ENCODE measurements around the gene MAN2A2. TPM values are rescaled to one million over a fixed set of nuclear protein-coding genes. Genes with fewer than 3 reads are reported as not detected.

Gene MAN2A2
- total and polyA plus RNA-seq, 3 experiments from 2014 or later = 10.8 to 92.7 (median 90.7) TPM

DNA sequence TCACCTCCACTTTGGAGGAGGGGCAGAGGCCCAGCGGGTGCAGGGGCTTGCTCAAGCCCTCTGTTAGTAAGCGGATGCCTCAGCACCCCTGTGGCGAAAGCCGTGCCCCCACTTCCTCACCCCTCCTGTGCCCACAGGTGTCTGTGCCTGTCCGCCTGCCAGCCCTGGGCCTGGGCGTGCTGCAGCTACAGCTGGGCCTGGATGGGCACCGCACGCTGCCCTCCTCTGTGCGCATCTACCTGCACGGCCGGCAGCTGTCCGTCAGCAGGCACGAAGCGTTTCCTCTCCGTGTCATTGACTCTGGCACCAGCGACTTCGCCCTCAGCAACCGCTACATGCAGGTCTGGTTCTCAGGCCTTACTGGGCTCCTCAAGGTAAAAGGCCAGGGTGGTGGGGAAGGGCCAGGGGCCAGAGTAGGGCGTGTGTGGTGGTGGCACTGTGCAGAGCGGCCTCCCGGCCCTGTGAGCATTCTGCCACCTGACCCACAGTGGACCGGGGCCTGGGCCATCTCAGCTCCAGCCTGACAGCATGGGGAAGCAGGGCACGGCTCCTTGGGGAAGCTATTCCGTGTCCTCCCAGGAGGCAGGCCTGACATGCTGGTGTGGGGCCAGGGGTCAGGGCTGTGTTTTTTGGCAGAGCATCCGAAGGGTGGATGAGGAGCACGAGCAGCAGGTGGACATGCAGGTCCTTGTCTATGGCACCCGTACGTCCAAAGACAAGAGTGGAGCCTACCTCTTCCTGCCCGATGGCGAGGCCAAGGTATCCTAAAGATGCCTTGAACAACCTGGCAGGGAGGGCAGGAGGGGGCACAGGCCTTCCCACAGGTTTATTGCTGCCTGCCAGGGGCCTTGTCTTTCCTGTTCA lies 9.0 kb downstream of the MAN2A2 start:
- peaks cover 0 to 1% of the 10 kb centered on the region in 2 donors for H3K27me3 Mint-ChIP-seq
- H3K4me1 ChIP-seq (ENCODE audit: insufficient read depth, low read length) = no peaks in the 10 kb centered on the region
- no peak overlapping the region for H3K4me3 Mint-ChIP-seq
- ChIA-PET CTCF (interaction anchor here (1.1 to 1.4 kb wide), 2 partner anchors 10 to 26 kb away, joined by 4 to 5 read pairs; no protein-coding TSS in a partner anchor), POLR2A (no interaction called here)
- no peaks in the 10 kb centered on the region for H3K9me3 ChIP-seq (ENCODE audit: low read length)
- no peak for DNase-seq
- peaks cover under 1 to 97% (median 17%) of the 10 kb centered on the region in 3 donors for H3K36me3 Mint-ChIP-seq
- no peaks in the 10 kb centered on the region for H3K9me3 Mint-ChIP-seq
- no peak overlapping the region for H3K27ac Mint-ChIP-seq
- no peaks in the 10 kb centered on the region for H3K27me3 ChIP-seq (ENCODE audit: insufficient read depth, low read length, poor library complexity, severe bottlenecking)
- no peak overlapping the region for H3K27ac ChIP-seq (ENCODE audit: low read depth, low read length)
- no peak overlapping the region for H3K4me3 ChIP-seq (ENCODE audit: low read length)
- H3K4me1 Mint-ChIP-seq = no peaks in the 10 kb centered on the region
- H3K36me3 ChIP-seq (ENCODE audit: insufficient read depth, low read length) = peaks cover 74% of the 10 kb centered on the region

DNA sequence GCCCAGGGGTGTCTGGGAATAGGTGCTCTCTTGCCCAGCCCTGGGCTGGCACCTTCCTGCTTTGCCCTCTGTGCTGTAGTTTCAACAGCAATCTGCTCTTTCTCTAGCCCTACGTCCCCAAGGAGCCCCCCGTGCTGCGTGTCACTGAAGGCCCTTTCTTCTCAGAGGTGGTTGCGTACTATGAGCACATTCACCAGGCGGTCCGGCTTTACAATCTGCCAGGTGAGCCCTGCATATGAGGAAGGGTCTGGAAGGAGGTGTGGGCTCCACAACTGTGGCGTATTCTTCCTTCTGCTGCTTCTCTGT lies 9.6 kb downstream of the MAN2A2 start:
- no peak for DNase-seq
- Histone ChIP-seq H3K4me1 (ENCODE audit: insufficient read depth, low read length) (no peaks in the 10 kb centered on the region), H3K27ac (ENCODE audit: low read depth, low read length) (no peak overlapping the region), H3K9me3 (ENCODE audit: low read length) (no peaks in the 10 kb centered on the region), H3K27me3 (ENCODE audit: insufficient read depth, low read length, poor library complexity, severe bottlenecking) (no peaks in the 10 kb centered on the region), H3K36me3 (ENCODE audit: insufficient read depth, low read length) (peaks cover 72% of the 10 kb centered on the region), H3K4me3 (ENCODE audit: low read length) (no peak overlapping the region)
- ChIA-PET CTCF (interaction anchor here (2.5 kb wide), 1 partner anchor 11 kb away, joined by 13 read pairs; the partner anchor contains the start of gene MAN2A2), POLR2A (no interaction called here)
- Mint-ChIP-seq H3K27ac (no peak overlapping the region), H3K36me3 (peaks cover 4 to 97% (median 18%) of the 10 kb centered on the region in 3 donors), H3K4me3 (no peak overlapping the region), H3K27me3 (peaks cover 0 to 4% of the 10 kb centered on the region in 2 donors), H3K9me3 (no peaks in the 10 kb centered on the region), H3K4me1 (no peaks in the 10 kb centered on the region)

DNA sequence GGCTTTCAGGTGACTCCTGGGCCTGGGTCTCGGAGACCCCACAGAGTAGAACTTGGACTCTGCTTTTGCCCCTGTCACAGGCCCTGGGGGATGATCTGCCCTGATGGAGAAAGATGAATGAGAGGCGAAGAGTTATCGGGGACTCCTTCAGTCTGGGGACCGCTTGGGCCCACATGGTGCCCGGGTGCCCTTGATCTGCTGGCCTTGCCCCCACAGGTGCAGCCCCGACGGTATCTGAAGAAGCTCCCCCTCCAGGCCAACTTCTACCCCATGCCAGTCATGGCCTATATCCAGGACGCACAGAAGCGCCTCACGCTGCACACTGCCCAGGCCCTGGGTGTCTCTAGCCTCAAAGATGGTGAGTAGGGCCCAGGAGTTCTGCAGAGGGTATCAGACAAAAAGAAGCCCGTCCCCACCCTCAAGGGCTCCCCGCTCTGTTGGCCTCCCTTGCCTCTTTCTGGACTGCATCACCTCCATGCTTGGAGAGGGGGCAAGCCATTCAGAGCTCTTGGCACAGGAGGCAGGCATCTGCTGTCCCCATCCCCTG lies 10.4 kb downstream of the MAN2A2 start:
- no peak overlapping the region for H3K4me3 Mint-ChIP-seq
- Histone ChIP-seq H3K27me3 (ENCODE audit: insufficient read depth, low read length, poor library complexity, severe bottlenecking) (no peaks in the 10 kb centered on the region), H3K36me3 (ENCODE audit: insufficient read depth, low read length) (peaks cover 74% of the 10 kb centered on the region), H3K4me3 (ENCODE audit: low read length) (no peak overlapping the region), H3K9me3 (ENCODE audit: low read length) (no peaks in the 10 kb centered on the region), H3K4me1 (ENCODE audit: insufficient read depth, low read length) (no peaks in the 10 kb centered on the region), H3K27ac (ENCODE audit: low read depth, low read length) (no peak overlapping the region)
- POLR2A ChIA-PET = interaction anchor here (2.0 kb wide), 1 partner anchor 18 kb away, joined by 4 read pairs; no protein-coding TSS in a partner anchor
- CTCF ChIA-PET = interaction anchor here (1.1 to 2.5 kb wide), 4 partner anchors 8 to 19 kb away, joined by 3 to 13 read pairs (median 8); partner anchors contain the start of genes HDDC3 and MAN2A2
- peaks cover 0 to 4% of the 10 kb centered on the region in 2 donors for H3K27me3 Mint-ChIP-seq
- no peaks in the 10 kb centered on the region for H3K9me3 Mint-ChIP-seq
- no peak for DNase-seq
- H3K27ac Mint-ChIP-seq = no peak overlapping the region
- H3K36me3 Mint-ChIP-seq = peaks cover 4 to 98% (median 17%) of the 10 kb centered on the region in 3 donors
- H3K4me1 Mint-ChIP-seq = no peaks in the 10 kb centered on the region

- no peak overlapping the region for H3K4me3 Mint-ChIP-seq
- no peaks in the 10 kb centered on the region for H3K9me3 ChIP-seq (ENCODE audit: low read length)
- no peak overlapping the region for H3K27ac Mint-ChIP-seq
- ChIA-PET POLR2A (interaction anchor here (1.3 to 2.0 kb wide), 2 partner anchors 16 to 17 kb away, joined by 4 read pairs; no protein-coding TSS in a partner anchor), CTCF (interaction anchor here (1.1 to 2.5 kb wide), 4 partner anchors 9 to 18 kb away, joined by 3 to 13 read pairs (median 8); partner anchors contain the start of genes HDDC3 and MAN2A2)
- H3K9me3 Mint-ChIP-seq = no peaks in the 10 kb centered on the region
- peaks cover 4 to 98% (median 18%) of the 10 kb centered on the region in 3 donors for H3K36me3 Mint-ChIP-seq
- DNase-seq = no peak
- H3K36me3 ChIP-seq (ENCODE audit: insufficient read depth, low read length) = peaks cover 80% of the 10 kb centered on the region
- peaks cover 0 to 4% of the 10 kb centered on the region in 2 donors for H3K27me3 Mint-ChIP-seq
- H3K27ac ChIP-seq (ENCODE audit: low read depth, low read length) = no peak overlapping the region
- no peak overlapping the region for H3K4me3 ChIP-seq (ENCODE audit: low read length)
- H3K4me1 ChIP-seq (ENCODE audit: insufficient read depth, low read length) = no peaks in the 10 kb centered on the region
- no peaks in the 10 kb centered on the region for H3K27me3 ChIP-seq (ENCODE audit: insufficient read depth, low read length, poor library complexity, severe bottlenecking)
- no peaks in the 10 kb centered on the region for H3K4me1 Mint-ChIP-seq
Observed at GRCh38 chr15:90914305-90915080, 11.4 kb downstream of the MAN2A2 start.

- H3K9me3 Mint-ChIP-seq = no peaks in the 10 kb centered on the region
- Histone ChIP-seq H3K9me3 (ENCODE audit: low read length) (no peaks in the 10 kb centered on the region), H3K27ac (ENCODE audit: low read depth, low read length) (peak overlapping the region; percentile 65), H3K27me3 (ENCODE audit: insufficient read depth, low read length, poor library complexity, severe bottlenecking) (no peaks in the 10 kb centered on the region), H3K4me3 (ENCODE audit: low read length) (no peak overlapping the region), H3K36me3 (ENCODE audit: insufficient read depth, low read length) (peaks cover 82% of the 10 kb centered on the region), H3K4me1 (ENCODE audit: insufficient read depth, low read length) (no peaks in the 10 kb centered on the region)
- no peaks in the 10 kb centered on the region for H3K4me1 Mint-ChIP-seq
- H3K27ac Mint-ChIP-seq = peak overlapping the region in 3 of 8 donors; percentile 32 to 83 (median 75)
- peaks cover 0 to 4% of the 10 kb centered on the region in 2 donors for H3K27me3 Mint-ChIP-seq
- POLR2A ChIA-PET = interaction anchor here (1.3 to 2.0 kb wide), 2 partner anchors 15 to 16 kb away, joined by 4 read pairs; no protein-coding TSS in a partner anchor
- peaks cover 4 to 98% (median 21%) of the 10 kb centered on the region in 3 donors for H3K36me3 Mint-ChIP-seq
- H3K4me3 Mint-ChIP-seq = no peak overlapping the region
- DNase-seq = no peak
- CTCF ChIA-PET = interaction anchor here (1.9 to 2.5 kb wide), 2 partner anchors 13 to 17 kb away, joined by 9 to 13 read pairs; partner anchors contain the start of genes HDDC3 and MAN2A2
Observed at GRCh38 chr15:90915216-90915807, 12.2 kb downstream of the MAN2A2 start.

DNA sequence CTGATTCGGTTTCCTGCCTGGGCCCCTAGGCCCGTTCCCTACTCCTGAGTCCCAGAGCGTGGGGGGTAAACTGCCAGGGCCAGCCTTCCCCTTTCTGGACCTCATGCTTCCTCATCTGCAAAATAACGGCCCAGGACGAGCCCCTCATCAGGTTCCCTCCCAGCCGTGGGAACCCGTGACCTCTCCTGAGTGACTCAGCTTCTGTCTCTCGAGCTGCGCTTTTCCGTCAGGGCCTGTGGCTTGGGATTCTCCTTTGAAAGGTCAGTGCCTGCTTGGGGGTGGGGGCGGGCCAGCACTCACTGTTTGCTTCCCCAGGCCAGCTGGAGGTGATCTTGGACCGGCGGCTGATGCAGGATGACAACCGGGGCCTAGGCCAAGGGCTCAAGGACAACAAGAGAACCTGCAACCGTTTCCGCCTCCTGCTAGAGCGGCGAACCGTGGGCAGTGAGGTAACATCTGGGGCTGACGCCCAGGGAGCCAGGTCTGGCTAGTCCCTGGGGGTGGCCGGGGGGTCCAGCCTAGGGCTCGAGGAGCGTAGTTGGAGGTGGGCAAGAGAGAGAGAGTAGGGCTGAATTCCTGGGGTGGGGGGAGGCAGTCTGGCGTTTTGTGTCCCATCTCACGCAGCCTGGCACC lies 12.8 kb downstream of the MAN2A2 start:
- peaks cover 82% of the 10 kb centered on the region for H3K36me3 ChIP-seq (ENCODE audit: insufficient read depth, low read length)
- H3K27ac ChIP-seq (ENCODE audit: low read depth, low read length) = peak overlapping the region; percentile 65
- Mint-ChIP-seq H3K4me1 (no peaks in the 10 kb centered on the region), H3K27me3 (peaks cover 0 to 4% of the 10 kb centered on the region in 2 donors), H3K36me3 (peaks cover 4 to 98% (median 22%) of the 10 kb centered on the region in 3 donors), H3K9me3 (no peaks in the 10 kb centered on the region), H3K27ac (peak overlapping the region in 2 of 8 donors; percentile 32 to 83), H3K4me3 (no peak overlapping the region)
- H3K4me3 ChIP-seq (ENCODE audit: low read length) = no peak overlapping the region
- ChIA-PET CTCF (no interaction called here), POLR2A (interaction anchor here (2.0 kb wide), 1 partner anchor 16 kb away, joined by 4 read pairs; no protein-coding TSS in a partner anchor)
- H3K27me3 ChIP-seq (ENCODE audit: insufficient read depth, low read length, poor library complexity, severe bottlenecking) = no peaks in the 10 kb centered on the region
- no peak for DNase-seq
- no peaks in the 10 kb centered on the region for H3K4me1 ChIP-seq (ENCODE audit: insufficient read depth, low read length)
- no peaks in the 10 kb centered on the region for H3K9me3 ChIP-seq (ENCODE audit: low read length)

- Mint-ChIP-seq H3K9me3 (no peaks in the 10 kb centered on the region), H3K4me1 (no peaks in the 10 kb centered on the region), H3K27ac (no peak overlapping the region), H3K27me3 (peaks cover 0 to 4% of the 10 kb centered on the region in 2 donors), H3K36me3 (peaks cover 4 to 97% (median 26%) of the 10 kb centered on the region in 3 donors), H3K4me3 (no peak overlapping the region)
- Histone ChIP-seq H3K9me3 (ENCODE audit: low read length) (no peaks in the 10 kb centered on the region), H3K4me1 (ENCODE audit: insufficient read depth, low read length) (no peaks in the 10 kb centered on the region), H3K27me3 (ENCODE audit: insufficient read depth, low read length, poor library complexity, severe bottlenecking) (no peaks in the 10 kb centered on the region), H3K27ac (ENCODE audit: low read depth, low read length) (peak overlapping the region; percentile 43), H3K36me3 (ENCODE audit: insufficient read depth, low read length) (peaks cover 79% of the 10 kb centered on the region), H3K4me3 (ENCODE audit: low read length) (no peak overlapping the region)
- POLR2A ChIA-PET = no interaction called here
- CTCF ChIA-PET = no interaction called here
- DNase-seq = no peak
Observed at GRCh38 chr15:90916461-90916860, 13.4 kb downstream of the MAN2A2 start.
